ENCODE results near the gene CRISPLD2. TPM values are rescaled to one million over a fixed set of nuclear protein-coding genes. Genes with fewer than 3 reads are reported as not detected.

CRISPLD2 gene
- total and polyA plus RNA-seq, 9 of the 15 experiments (the other 6 are each of a cell fraction or from before 2014, with no cell fraction given) = 0.03 to 0.24 (median 0.04) TPM; not detected in 4

GRCh38 chr16:84881702-84882521 lies 62.1 kb downstream of the CRISPLD2 start (continued):
- TF ChIP-seq SRSF9 (IDR thresholded peaks at IDR 0.05; ENCODE audit: borderline replicate concordance, low read depth, low read length) (no peak), FOXK2 (conservative IDR thresholded peaks at IDR 0.05 in 1 of 2, IDR thresholded peaks at IDR 0.05 in 1 of 2; ENCODE audit: low read depth in 2 of 2) (peak; percentile 66 to 79; a peak in 3 of 4 replicates), TEAD2 (tag; IDR thresholded peaks at IDR 0.05) (0 out of 2 replicates have a peak, but pooled peaks have one; percentile 51), EP300 (IDR thresholded peaks at IDR 0.05; ENCODE audit: low read length) (peak; percentile 64; the same call in 1 of the 2 replicates), HOXB6 (CRISPR knock-in tag; IDR thresholded peaks at IDR 0.05; ENCODE audit: borderline replicate concordance) (no peak), HMBOX1 (IDR thresholded peaks at IDR 0.05) (no peak), DPF2 (IDR thresholded peaks at IDR 0.05) (peak; percentile 91), ZFPM2 (CRISPR knock-in tag; IDR thresholded peaks at IDR 0.05) (no peak), OTX1 (CRISPR knock-in tag; IDR thresholded peaks at IDR 0.05) (no peak), ZBTB1 (CRISPR knock-in tag; IDR thresholded peaks at IDR 0.05; ENCODE audit: borderline replicate concordance, low read depth) (no peak), HDAC8 (tag; IDR thresholded peaks at IDR 0.05) (no peak), ZNF445 (CRISPR knock-in tag; IDR thresholded peaks at IDR 0.05; ENCODE audit: low read depth) (no peak), ZNF354B (CRISPR knock-in tag; IDR thresholded peaks at IDR 0.05) (no peak), ZNF217 (CRISPR knock-in tag; IDR thresholded peaks at IDR 0.05) (no peak), CTCF (IDR thresholded peaks at IDR 0.05 in 2 of 3, conservative IDR thresholded peaks at IDR 0.05 in 1 of 3; ENCODE audit: insufficient read depth in 2 of 3, low read depth in 1 of 3, low read length in 3 of 3) (no peak), ILK (tag; IDR thresholded peaks at IDR 0.05; ENCODE audit: borderline replicate concordance, low read depth) (no peak), ZNF583 (CRISPR knock-in tag; IDR thresholded peaks at IDR 0.05) (no peak), SMAD1 (IDR thresholded peaks at IDR 0.05; ENCODE audit: low read depth, low read length, partially characterized antibody) (no peak), SAFB2 (IDR thresholded peaks at IDR 0.05; ENCODE audit: borderline replicate concordance, low read depth, low read length, severe bottlenecking) (no peak), BRF2 (IDR thresholded peaks at IDR 0.05; ENCODE audit: borderline replicate concordance, insufficient read depth, insufficient read length) (no peak), NR2C2 (CRISPR knock-in tag; IDR thresholded peaks at IDR 0.05) (no peak), NR2C2 (tag; IDR thresholded peaks at IDR 0.05) (peak; percentile 85), E2F3 (CRISPR knock-in tag; IDR thresholded peaks at IDR 0.05) (no peak), ZNF766 (CRISPR knock-in tag; conservative IDR thresholded peaks at IDR 0.05) (no peak), TGIF2 (CRISPR knock-in tag; IDR thresholded peaks at IDR 0.05) (no peak), TCF7 (IDR thresholded peaks at IDR 0.05; ENCODE audit: borderline replicate concordance) (no peak)
